GM23248 (cell line): ENCODE results near the gene GJD4.

Source experiments
- EZH2 ChIP-seq: fragments of 200-600 bp; sonication (generic); IDR thresholded peaks from 2 replicates; pipeline ENCODE4 v1.6.1; 2018; ENCODE audit warnings: antibody characterized with exemption, mild to moderate bottlenecking; ENCODE audit not compliant: insufficient read depth, poor library complexity, severe bottlenecking
- EZH2phosphoT487 ChIP-seq: fragments of 200-600 bp; sonication (generic); IDR thresholded peaks from 2 replicates; pipeline ENCODE4 v1.6.1; 2018; ENCODE audit warnings: antibody characterized with exemption, moderate library complexity, mild to moderate bottlenecking, low read depth; ENCODE audit not compliant: insufficient read depth

- TF ChIP-seq EZH2phosphoT487 (no peak), EZH2 (no peak)
Observed at GRCh38 chr10:35614312-35614711, 9.2 kb downstream of the GJD4 start.
